Right hindlimb (tissue), 1 donor: ENCODE measurements around the gene COCH.
A peak's percentile ranks its signal among the peaks of the same experiment; 100 is the strongest.

ENCODE experiments used
- DNase-seq: peaks from one replicate; pipeline ENCODE4 v3.0.0-alpha.2; 2018

COCH gene

DNA sequence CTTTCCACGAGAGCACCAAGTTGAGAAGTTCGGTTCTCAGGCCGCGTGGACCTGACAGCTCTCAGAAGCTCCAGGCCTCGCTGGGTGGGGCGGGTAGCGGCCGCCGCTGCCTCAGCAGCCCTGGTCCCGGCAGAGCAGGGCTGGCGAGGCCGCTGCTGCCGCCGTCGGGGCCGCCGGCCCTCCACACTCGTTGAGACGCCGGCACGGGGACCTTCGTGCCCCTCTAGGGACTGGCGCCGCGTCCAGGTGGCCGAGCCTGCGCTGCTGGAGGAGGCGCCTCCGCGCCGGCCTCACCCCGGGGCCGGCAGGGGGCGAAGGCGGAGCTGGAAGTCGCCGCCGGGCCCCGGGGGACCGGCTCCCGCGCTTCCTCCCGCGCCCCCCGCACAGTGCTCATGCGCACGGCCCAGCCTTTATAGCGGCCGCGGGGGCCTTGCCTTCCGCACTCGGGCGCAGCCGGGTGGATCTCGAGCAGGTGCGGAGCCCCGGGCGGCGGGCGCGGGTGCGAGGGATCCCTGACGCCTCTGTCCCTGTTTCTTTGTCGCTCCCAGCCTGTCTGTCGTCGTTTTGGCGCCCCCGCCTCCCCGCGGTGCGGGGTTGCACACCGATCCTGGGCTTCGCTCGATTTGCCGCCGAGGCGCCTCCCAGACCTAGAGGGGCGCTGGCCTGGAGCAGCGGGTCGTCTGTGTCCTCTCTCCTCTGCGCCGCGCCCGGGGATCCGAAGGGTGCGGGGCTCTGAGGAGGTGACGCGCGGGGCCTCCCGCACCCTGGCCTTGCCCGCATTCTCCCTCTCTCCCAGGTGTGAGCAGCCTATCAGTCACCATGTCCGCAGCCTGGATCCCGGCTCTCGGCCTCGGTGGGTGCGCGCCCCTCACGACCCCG, at the start of gene COCH:
COCH (plus strand) TSS at position 440 of the 879 bp plus-strand sequence; CDS start at position 820, 380 bp downstream.
- peak; percentile 51 for DNase-seq

DNA sequence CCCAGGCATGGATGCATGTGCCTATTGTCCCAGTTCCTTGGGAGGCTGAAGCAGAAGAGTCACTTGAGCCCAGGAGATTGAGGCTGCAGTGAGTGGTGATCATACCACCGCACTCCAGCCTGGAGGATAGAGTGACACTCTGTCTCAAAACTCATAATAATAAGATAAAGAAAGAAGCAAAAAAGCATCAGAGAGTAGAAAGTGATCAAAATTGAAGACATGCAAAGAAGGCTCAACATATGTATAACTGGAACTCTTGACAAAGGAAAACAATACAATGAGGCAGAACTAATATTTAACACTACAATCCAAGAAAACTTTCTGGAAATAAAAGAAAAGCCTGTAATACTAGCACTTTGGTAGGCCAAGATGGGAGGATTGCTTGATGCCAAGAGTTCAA, 48.3 kb upstream of the COCH start:
- DNase-seq = no peak

DNA sequence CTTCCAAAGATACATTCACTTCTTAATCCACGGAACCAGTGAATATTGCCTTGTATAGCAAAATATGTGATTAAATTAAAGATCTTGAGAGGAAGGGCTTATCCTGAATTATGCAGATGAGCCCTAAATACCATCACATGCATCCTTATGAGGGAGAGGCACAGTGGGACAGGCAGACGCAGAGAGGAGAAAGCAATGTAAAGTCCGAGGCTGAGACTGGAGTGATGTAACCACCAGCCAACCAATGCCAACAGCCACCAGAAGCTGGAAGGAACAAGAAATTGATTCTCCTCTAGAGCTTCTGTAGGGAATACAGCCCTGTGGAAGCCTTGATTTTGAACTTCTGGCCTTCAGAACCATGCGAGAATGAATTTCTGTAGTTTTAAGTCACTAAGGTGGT, 44.5 kb upstream of the COCH start:
- DNase-seq = no peak

DNA sequence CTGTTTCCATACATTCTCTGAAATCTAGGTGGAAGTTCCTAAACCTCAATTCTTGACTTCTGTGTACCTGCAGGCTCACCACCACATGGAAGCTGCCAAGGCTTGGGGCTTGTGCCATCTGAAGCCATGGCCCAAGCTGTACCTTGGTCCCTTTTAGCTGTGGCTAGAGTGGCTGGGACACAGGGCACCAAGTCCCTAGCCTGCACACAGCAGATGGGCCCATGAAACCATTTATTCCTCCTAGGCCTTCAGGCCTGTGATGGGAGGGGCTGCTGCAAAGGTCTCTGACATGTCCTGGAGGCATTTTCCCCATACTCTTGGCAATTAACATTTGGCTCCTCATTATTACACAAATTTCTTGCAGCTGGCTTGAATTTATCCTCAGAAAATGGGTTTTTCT, 40.0 kb upstream of the COCH start:
- DNase-seq = no peak

DNA sequence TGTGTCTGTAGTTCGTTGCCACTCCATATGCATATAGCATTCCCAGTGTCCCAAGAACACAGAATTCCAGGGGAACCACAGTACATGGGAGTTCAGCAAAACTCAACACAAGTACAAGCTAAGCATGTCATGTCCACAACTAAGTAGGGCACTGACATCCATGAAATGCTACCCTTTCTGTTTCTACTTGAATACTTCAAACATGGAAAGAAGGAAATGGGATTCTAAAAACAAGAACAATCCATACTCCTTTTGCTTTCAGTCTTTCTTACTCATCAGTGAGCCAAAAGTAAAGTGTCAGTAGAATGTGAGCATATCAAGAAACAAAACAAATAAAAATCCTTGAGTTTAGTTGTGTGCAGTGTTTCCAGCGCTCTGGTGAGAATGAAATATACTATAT, 36.0 kb upstream of the COCH start:
- DNase-seq = no peak

DNA sequence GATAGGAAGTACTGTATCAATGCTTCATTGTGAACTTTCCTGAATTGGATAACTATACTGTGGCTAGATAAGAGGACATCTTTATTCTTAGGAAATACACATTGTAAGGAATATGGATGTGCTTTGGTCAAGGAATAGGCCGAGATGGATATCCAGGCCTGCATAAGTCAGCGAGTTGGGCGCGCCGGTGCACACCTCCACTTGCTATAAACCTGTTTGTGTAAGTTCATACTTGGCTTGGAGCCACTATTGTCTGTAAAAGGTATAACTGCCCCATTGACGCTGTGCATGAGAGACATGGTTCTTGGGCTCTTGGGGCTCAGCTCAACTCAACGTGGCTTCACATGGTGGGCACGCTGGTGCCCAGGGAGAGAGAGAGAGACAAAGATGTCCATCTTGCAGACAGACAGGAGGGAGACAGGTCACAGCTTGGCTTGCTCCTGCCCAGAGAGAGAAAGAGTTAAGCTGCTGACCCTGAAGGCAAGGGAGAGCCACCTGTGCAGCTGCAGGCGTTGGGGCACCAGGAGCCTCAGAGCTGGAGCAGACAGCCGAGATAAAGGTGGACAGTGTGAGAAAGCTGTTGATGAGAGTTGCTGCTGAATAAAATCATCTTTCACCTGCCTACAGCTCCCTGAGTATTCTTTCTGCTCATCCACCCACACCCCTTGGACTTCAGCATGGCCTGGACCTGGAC, 34.1 kb upstream of the COCH start:
- no peak for DNase-seq

DNA sequence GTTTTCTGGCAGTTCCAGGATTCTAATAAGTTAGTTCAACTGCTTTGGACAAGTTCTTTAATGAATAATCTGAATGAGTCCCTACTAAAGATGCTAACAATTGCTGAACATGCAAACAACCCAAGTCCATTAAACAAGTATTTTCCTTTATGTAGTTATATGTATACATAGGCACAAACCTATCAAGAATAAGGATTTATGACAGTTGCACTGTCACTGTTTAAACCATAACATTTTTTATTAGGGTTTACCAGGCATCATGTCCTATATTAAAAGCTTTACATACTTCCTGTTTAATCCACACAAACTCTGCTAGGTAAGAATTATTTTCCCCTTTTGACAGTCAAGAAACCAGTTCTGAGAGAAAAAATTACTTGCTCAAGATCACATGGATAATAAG, 31.9 kb upstream of the COCH start:
- DNase-seq = no peak

DNA sequence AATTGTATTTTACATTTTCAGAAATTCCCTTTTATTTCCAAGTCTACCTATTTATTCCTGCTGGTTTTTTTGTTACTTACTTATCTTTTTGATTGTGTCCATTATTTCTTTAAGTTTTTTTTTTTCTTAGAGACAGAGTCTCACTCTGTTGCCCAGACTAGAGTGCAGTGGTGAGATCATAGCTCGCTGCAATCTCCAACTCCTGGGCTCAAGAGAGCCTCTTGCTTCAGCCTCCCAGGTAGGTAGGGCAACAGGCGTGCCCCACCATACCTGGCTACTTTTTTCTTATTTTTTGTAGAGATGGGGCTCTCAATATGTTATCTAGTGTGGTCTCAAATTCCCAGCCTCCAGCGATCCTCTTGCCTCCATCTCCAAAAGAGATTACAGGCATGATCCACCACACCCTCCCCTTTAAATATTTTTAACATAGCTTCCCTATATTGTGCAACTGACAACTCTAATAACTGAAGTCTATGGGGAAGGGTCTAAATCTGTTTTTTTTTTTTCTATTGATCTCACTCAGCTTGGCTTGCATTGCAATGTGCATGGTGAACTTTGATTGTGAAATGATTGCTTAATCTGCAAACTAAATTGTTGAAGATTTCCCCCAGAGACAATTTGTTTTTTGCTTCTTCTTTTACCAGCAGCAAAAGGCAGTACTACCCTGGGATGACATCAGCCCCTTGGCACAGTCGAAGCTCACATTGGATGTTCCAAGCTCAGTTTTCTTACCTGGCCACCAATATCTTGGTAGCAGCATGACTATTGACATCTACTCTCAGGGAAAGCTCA, 25.7 kb upstream of the COCH start:
- no peak for DNase-seq

DNA sequence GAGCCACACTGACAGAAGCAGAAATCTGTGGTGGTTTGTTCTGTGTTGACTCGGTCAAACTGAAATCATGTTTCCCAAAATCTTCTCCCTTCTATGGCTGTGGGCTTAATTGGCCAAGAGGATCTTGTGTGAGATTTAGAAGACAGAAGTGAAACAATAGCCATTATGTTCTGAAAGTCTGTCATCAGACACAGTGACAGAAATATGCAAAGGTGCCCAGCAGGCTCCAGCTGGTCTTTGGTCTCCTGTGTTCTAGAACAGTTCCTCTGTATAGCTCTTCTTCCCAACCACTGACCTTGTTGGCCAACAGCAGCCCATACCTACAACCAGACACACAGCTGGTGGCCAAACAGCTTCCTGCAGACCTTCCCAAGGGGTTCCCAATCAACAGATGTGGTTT, 25.0 kb upstream of the COCH start:
- DNase-seq = no peak

DNA sequence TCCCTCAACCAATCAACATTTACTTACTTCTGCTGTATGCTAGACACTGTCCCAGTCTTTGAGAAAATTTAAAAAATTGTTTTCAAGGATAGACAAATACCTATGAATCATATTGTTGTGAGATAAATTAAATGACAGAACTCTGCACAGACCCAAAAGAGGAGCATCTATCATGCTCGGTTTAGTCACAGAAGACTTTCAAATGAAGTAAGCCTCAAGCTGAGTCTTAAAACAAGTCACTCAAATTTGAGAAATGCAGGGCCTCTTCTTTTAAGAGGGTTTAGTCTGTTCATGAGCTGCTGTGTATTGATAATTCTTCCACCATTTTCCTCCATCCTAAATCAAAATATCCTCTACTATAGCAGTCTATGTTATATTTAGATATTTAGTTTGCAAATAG, 24.4 kb upstream of the COCH start:
- DNase-seq = no peak

DNA sequence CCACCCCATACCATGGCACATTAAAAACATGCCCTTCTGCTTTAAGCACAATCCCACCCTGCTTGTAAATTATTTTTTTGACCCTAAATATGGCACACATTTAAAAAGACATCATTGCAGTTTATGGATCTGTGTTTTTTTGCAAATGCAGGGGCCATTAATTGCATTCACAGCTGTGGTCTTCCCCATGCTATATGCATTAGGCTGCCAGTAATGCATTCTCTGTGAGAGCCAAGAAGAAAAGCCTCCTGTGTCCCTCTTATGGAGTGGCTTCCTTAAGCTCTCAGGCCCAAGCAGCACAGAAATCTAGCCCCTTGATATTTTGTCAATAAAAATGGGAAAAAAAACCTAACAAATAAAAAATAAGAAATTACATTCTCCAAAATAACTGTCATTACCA, 20.4 kb upstream of the COCH start:
- peak; percentile 35 for DNase-seq

DNA sequence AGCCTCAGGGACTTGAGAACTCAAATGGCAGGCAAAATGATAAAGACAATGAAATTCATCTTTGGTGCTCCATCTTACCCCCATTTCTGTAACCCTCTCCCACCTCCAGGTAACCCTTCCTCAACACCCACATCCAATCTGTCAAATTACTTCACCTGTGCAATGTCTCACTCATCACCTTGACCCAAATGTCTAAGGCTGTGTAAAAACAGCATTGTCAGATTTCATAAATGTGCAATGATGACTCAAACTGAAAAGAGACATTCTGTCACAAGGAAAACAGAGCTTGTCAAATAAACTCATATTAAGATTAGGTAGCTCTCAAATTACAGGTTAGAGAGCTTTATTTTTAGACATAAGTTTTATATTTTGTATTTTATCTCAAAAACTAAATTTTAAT, 19.9 kb upstream of the COCH start:
- no peak for DNase-seq

DNA sequence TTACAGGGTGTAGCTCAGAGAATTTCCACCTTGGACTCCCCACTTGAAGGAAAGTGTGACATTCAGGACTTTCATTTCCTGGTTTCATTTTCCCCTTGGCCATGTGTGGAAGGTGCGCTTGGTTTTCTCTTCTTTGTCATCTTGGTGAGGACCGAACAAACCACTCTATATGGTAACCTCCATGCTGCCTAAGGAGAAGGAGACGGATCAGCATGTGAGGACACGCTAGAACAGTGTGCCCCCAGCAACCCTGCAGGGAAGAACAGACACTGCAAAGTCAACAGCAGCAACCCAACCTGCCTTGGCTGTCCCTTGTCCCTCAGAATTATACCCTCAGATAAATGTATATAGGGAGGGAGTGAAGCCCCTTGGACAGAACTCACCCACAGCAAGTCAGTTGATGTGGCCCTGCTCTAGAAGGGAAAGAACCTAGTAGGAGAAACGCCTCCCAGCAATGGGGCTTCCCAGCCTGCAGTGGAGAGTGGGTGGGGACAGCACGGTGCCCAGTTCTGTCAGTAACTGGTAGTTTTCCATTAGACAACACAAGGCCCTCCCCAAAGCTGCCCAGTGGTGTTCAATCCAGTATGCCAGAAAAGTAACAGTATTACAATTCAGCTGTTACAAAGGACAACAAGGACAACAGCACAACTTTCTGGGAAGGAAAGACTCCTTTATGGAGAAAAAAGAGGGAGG, 18.9 kb upstream of the COCH start:
- no peak for DNase-seq

DNA sequence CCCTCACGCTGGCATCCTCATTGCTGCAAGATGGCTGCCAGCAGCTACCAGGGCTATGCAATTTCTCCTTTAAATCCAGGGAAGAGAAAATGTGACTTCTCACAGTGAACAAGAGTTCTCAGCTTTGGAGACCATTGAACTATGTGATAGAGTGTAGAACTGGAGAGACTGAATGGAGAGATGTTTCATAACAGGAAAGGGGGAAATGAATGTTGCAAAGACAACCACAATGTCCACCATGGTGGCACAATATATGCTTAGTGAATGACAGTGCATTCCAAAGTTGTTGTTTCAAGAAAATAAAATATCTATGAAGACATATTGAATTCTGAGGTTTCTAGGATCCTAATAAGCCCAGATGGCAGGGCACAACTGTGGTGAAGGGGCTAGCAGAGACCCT, 13.2 kb upstream of the COCH start:
- DNase-seq = no peak

DNA sequence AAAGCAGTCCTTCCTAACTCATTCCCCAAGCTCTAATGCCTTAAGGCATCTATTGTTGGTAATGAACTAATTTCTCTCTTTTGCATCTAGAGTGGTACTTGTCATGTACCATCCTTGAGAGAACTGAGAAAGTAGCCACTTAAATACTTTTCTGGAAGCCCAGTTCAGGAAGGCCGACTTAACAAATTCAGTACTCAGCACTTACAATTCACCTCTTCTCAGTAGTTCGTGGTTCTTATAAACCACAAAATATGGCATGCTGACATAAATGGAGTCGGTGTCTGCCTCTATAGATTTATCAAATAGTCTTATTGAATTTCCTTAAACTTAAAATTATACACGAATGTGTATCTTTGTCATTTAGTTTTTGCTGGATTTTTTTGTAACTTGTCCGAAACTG, 9.4 kb upstream of the COCH start:
- DNase-seq = no peak

DNA sequence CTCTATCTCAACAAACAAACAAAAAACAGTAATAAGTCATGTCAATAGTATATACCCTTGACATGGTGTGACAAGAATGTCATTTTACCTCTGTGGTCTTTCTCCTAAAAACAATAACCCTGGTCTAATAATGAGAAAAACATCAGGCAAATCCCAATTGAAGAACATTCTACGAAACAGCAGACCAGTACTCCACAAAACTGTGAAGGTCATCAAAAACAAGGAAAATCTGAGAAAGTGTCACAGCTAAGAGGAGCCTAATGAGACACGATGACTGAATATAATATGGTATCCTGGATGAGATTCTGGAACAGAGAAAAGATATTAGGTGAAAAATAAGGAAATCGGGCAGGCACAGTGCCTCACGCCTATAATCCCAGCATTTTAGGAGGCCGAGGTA, 5.6 kb upstream of the COCH start:
- no peak for DNase-seq

DNA sequence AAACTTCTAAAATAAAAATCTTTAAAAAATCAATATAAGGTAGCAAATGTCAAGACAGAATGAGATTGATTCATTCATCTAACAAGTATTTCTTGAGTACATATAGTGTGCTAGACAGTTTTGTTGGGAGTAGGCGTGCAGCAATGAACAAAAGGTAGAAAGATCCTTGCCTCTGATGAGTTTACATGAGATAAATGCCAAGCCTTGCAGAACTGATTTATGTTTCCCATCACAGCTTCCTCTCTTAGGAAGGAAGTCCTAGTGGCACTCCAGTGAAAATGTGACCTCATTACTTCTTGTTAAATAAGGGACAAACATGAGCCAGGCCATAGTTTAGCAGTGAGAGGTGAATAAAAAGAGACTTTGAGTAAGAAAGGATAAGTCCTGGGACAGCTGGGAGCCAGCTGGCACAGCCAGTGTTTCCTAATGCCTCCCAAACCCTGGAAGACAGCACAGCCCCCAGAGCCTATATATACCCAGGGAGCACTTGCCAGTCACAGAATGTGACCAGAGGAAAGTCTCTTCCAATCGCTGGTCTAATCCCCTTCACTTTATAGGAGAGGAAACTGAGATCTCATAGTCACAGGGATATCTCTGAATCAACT, 4.7 kb upstream of the COCH start:
- DNase-seq = no peak

DNA sequence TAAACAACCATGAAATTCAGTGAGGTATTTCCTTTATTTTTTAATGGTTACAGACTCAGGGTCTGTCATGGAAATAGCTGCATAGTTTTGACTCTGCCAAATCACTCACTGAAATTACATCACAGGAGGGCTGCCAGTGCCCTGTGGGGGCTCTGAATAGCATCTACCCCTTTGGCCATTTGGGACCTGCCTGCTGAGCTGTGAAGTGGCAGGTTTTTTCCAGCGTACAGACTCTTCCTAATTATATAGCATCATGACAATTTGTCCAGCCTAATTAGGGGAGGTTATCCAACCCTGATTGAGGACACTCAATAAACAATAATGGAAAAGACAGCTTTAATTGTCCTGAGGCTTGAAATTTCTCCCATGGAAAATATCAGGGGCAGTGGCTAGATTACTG, 1.8 kb upstream of the COCH start:
- no peak for DNase-seq

DNA sequence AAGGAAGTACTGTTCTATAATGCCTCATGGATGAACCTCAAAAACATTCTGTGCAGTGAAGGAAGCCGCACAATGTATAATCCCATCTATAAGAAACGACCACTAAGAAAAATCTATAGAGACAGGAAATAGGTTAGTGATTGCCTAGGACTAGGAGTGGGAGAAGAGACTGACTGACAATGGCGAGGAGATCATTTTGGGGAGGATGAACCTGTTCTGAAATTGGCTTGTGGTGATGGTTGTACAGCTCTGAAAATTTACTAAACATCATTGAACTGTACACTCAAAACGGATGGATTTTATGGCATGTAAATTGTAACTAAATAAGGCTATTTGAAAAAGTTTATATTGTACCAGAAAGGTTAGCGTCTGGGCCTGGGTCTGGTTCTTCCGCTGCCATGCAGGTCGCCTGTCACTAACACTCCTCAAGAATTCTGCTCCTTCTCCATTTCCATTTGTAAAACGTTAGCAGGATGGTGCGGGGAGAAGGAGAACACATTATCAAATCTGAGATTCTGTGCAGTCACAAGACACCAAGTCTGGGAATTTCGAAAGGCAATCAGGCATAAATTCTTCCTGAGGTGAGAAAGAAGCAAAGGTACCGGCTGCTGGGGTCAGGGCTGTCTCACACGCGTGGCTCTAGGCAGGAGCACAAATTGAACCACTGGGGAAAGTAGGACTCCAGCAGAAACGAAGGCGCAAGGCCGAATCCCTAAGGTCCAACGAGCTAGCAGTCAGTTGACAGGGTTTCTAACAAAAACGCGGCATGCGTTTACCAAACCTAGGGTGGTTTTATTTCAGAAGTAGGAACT, 845 bp upstream of the COCH start:
- no peak for DNase-seq

DNA sequence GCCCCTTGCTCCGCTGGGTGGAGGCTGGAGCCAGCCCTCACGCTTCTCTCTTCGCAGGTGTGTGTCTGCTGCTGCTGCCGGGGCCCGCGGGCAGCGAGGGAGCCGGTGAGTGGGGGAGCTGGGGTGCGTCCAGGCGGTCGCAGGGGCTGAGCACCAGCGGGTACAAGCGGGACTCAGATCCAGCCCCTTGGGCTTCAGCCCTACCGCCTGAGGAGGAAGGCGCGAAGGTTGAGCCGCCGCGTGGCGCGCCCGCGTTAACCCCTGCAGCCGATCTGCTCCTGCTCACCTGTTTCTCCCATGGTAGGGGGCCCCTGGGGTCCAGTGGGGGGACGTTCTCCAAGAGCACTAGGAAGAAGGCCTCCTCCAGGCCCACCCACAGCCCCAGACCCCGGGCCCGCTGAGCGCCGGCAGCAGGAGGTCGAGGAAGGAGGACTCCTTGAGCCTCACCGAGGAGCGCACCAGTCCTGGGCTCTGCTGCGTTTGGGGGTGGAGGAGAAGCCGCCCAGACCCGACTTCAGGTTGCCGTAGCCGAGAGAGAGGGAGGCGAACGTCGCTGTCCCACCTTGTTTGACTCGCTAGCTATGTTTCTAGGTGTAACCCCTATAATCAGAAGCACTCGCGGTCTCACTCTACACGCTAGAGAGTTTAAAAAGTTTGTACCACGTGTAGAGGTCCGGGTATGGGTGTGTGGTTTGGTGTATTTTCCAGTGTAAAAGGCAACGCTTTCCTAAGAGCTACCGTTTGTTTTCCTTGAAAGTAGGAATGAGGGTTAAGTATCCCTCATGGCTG, 834 bp downstream of the COCH start:
- DNase-seq = no peak

DNA sequence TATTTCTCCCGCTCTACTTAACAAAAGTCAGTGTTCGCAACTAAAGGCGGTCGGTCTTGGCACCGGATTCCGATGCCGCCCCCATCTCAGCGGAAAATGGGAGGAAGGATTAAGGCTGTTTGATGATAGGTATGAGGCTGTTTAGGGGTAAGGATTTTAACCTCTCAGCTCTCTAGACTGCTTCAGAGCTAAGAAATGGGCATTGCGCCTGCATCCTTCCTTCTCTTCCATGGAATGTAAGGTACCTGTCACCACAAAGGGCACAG, 1.4 kb downstream of the COCH start:
- no peak for DNase-seq
